HFFc6 (cell line): ENCODE measurements around the gene RGS7BP. TPM values are rescaled to one million over a fixed set of nuclear protein-coding genes. Genes with fewer than 3 reads are reported as not detected.

Source experiments
- DNase-seq: peaks from one replicate; pipeline ENCODE4 v3.0.0-alpha.2; 2018
- H3K27ac Mint-ChIP-seq: 2 replicates; pipeline ENCODE4 v1.8.0; 2020; ENCODE audit warnings: mild to moderate bottlenecking, mixed read lengths
- H3K27me3 Mint-ChIP-seq: 2 replicates; pipeline ENCODE4 v1.8.0; 2021; ENCODE audit warnings: mild to moderate bottlenecking, moderate library complexity, mixed read lengths; ENCODE audit not compliant: insufficient read depth
- H3K36me3 Mint-ChIP-seq: 2 replicates; pipeline ENCODE4 v1.8.0; 2021; ENCODE audit warnings: low read depth, mixed read lengths
- H3K4me1 Mint-ChIP-seq: 2 replicates; pipeline ENCODE4 v1.8.0; 2020; ENCODE audit warnings: low read depth, mixed read lengths
- H3K4me3 Mint-ChIP-seq: 2 replicates; pipeline ENCODE4 v1.8.0; 2020; ENCODE audit warnings: mild to moderate bottlenecking, moderate library complexity, mixed read lengths
- H3K9me3 Mint-ChIP-seq: 2 replicates; pipeline ENCODE4 v1.8.0; 2020; ENCODE audit warnings: mild to moderate bottlenecking, mixed read lengths
- total RNA-seq, 6 experiments: library from RNA; stranded (reverse); fragmentation: NEBNext Ultra II Directional; extraction: Animal tissue kit (Norgen Biotek cat#: 25700); gene quantifications; 2 replicates in 1 of 6; 3 replicates in 5 of 6; pipeline ENCODE4 v1.2.3, GENCODE V29; 2021
- TF ChIP-seq, protein P1 (sequence below): fragments of 200-600 bp; sonication (generic); IDR thresholded peaks from 2 replicates; pipeline ENCODE4 v1.5.0; 2021; ENCODE audit warnings: antibody characterized with exemption, mild to moderate bottlenecking

RGS7BP gene
- total RNA-seq, 6 experiments from 2014 or later, result not detected

DNA sequence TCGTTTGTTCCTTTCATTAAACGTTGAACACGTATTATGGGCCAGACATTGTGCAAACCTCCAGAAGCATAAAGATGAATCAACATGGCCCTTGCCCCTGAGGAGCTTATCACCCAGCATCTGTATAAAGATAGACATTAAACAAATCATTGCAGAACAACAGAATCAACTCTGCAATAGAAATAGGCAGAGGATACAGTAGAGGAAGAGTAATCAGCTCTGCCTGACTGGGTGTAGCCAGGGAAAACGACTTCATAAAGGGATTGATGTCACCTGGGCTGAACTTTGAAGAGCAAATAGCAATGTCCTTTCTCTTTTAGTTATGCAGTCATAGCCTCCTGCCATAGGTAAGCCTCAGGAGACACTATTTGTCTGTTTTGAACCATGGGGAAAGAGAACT lies 13.4 kb downstream of the RGS7BP start:
- Mint-ChIP-seq H3K9me3 (no peaks in the 10 kb centered on the region), H3K27ac (no peak overlapping the region), H3K4me3 (no peak overlapping the region), H3K36me3 (no peaks in the 10 kb centered on the region), H3K4me1 (no peaks in the 10 kb centered on the region), H3K27me3 (no peaks in the 10 kb centered on the region; the same call in 1 of the 2 replicates)
- DNase-seq, result no peak
- TF ChIP-seq, protein P1, sequence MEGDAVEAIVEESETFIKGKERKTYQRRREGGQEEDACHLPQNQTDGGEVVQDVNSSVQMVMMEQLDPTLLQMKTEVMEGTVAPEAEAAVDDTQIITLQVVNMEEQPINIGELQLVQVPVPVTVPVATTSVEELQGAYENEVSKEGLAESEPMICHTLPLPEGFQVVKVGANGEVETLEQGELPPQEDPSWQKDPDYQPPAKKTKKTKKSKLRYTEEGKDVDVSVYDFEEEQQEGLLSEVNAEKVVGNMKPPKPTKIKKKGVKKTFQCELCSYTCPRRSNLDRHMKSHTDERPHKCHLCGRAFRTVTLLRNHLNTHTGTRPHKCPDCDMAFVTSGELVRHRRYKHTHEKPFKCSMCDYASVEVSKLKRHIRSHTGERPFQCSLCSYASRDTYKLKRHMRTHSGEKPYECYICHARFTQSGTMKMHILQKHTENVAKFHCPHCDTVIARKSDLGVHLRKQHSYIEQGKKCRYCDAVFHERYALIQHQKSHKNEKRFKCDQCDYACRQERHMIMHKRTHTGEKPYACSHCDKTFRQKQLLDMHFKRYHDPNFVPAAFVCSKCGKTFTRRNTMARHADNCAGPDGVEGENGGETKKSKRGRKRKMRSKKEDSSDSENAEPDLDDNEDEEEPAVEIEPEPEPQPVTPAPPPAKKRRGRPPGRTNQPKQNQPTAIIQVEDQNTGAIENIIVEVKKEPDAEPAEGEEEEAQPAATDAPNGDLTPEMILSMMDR, result no peak

- no peaks in the 10 kb centered on the region for H3K4me1 Mint-ChIP-seq
- no peak overlapping the region for H3K4me3 Mint-ChIP-seq
- no peaks in the 10 kb centered on the region for H3K36me3 Mint-ChIP-seq
- TF ChIP-seq, protein P1, result no peak
- H3K9me3 Mint-ChIP-seq, result no peaks in the 10 kb centered on the region
- H3K27me3 Mint-ChIP-seq, result peaks cover 1% of the 10 kb centered on the region; the same call in 1 of the 2 replicates
- no peak for DNase-seq
- H3K27ac Mint-ChIP-seq, result no peak overlapping the region
Measured at GRCh38 chr5:64526734-64527439, 21.1 kb downstream of the RGS7BP start.

DNA sequence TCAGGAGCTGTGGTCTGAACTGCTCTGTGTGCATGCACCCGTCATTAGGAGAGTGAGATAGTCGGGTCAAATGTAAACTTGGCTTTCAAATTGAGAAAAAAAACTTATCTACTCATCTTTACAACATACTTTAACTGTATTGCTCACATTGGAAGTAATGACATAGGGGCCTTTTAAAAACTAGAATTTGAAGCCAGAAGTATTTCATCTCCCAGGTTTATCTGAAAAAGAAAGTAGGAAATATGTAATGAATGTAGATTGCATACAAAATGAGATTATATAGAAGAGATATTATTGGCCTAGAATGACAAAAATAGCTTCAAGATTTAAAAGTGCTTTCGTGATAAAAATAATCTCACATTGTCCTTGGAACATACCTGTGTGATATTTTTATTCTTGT lies 24.3 kb downstream of the RGS7BP start:
- H3K4me1 Mint-ChIP-seq, result no peaks in the 10 kb centered on the region

DNA sequence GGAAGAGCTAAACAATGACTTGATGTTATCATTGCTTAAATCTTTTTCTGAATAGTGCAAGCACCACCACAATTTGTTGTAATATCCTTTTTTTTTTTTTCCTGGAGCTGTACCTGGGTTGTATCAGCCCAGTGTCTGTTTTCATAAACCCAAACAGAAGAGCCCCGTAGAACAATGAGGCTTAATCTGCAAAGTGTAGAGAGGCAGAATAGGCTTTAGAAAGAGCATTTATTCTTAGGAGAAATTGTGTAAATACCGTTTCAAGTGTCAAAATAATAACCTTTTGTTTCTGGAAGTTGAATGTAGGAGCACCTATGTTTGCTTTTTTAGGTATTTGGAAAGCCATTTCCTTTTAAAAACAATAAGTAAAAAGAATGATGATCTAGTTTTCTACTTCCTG lies 26.4 kb downstream of the RGS7BP start:
- H3K36me3 Mint-ChIP-seq, result no peaks in the 10 kb centered on the region
- no peaks in the 10 kb centered on the region for H3K9me3 Mint-ChIP-seq
- H3K4me1 Mint-ChIP-seq, result no peaks in the 10 kb centered on the region
- no peak for DNase-seq
- no peaks in the 10 kb centered on the region for H3K27me3 Mint-ChIP-seq
- TF ChIP-seq, protein P1, result no peak
- H3K4me3 Mint-ChIP-seq, result no peak overlapping the region
- H3K27ac Mint-ChIP-seq, result no peak overlapping the region

More for the DNA sequence above, 24.3 kb downstream of the RGS7BP start:
- TF ChIP-seq, protein P1, result no peak
- H3K27ac Mint-ChIP-seq, result no peak overlapping the region
- H3K9me3 Mint-ChIP-seq, result no peaks in the 10 kb centered on the region
- H3K4me3 Mint-ChIP-seq, result no peak overlapping the region
- H3K27me3 Mint-ChIP-seq, result peaks cover 1% of the 10 kb centered on the region; the same call in 1 of the 2 replicates
- DNase-seq, result no peak
- no peaks in the 10 kb centered on the region for H3K36me3 Mint-ChIP-seq

DNA sequence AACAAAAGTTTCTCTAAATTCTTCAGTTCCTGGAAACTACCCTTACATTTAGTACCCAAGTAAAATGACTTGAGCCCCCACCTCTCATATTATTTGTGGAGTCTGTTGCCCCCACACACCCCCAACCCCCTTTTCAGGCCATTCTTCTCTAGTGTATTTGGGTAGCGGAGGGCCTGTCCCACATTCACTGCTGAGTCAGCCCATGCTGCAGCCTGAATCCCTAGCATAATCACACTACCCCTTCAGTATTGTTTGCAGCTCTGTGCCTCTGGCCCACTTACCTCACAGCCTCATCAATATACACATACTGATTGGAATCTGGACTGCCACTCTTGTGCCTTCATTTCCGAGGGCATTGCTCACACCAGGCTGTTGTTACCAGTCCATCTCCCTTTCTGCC lies 26.8 kb downstream of the RGS7BP start:
- Mint-ChIP-seq H3K9me3 (no peaks in the 10 kb centered on the region), H3K4me1 (no peaks in the 10 kb centered on the region), H3K27me3 (no peaks in the 10 kb centered on the region), H3K27ac (no peak overlapping the region), H3K4me3 (no peak overlapping the region), H3K36me3 (no peaks in the 10 kb centered on the region)
- TF ChIP-seq, protein P1, result no peak
- DNase-seq, result no peak
